ENCODE results near the gene IKZF2. TPM values are rescaled to one million over a fixed set of nuclear protein-coding genes. Genes with fewer than 3 reads are reported as not detected.

The IKZF2 gene
- total and polyA plus RNA-seq, 2 experiments from 2014 or later: 2.6 to 10.1 TPM

DNA sequence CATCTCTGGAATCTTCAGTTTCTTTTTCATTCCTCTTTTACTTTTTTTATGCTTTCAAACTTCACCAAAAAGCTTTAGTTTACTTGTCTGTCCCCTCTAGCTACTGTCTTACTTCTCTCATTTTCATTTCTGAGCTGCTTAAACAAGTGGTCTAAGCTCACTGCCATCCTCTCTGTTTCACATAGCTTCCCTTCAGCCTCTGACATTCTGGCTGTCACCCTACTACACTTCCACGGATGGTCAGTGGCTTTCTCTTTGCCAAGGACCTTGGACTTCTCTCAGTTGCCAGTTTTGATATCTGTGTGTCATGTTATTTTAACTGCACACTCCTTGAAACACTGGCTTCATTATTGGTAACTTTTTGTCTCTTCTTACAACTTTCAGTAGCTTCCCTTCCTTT, 176.1 kb downstream of the IKZF2 start:
- TF ChIP-seq POLR2AphosphoS5 (IDR thresholded peaks at IDR 0.05; ENCODE audit: low read depth): no peak
- TF ChIP-seq, protein P1, sequence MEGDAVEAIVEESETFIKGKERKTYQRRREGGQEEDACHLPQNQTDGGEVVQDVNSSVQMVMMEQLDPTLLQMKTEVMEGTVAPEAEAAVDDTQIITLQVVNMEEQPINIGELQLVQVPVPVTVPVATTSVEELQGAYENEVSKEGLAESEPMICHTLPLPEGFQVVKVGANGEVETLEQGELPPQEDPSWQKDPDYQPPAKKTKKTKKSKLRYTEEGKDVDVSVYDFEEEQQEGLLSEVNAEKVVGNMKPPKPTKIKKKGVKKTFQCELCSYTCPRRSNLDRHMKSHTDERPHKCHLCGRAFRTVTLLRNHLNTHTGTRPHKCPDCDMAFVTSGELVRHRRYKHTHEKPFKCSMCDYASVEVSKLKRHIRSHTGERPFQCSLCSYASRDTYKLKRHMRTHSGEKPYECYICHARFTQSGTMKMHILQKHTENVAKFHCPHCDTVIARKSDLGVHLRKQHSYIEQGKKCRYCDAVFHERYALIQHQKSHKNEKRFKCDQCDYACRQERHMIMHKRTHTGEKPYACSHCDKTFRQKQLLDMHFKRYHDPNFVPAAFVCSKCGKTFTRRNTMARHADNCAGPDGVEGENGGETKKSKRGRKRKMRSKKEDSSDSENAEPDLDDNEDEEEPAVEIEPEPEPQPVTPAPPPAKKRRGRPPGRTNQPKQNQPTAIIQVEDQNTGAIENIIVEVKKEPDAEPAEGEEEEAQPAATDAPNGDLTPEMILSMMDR (conservative IDR thresholded peaks at IDR 0.05; ENCODE audit: low read depth in 2 of 2): no peak
- no peak for TF ChIP-seq JUNB (IDR thresholded peaks at IDR 0.05; ENCODE audit: unreplicated experiment)
- no peak for TF ChIP-seq ZNF331 (CRISPR knock-in tag; IDR thresholded peaks at IDR 0.05; ENCODE audit: low read depth)
- TF ChIP-seq ZNF114 (CRISPR knock-in tag; IDR thresholded peaks at IDR 0.05): no peak
- no peak for TF ChIP-seq STAT1 (IDR thresholded peaks at IDR 0.05; ENCODE audit: unreplicated experiment)
- TF ChIP-seq, protein P2, sequence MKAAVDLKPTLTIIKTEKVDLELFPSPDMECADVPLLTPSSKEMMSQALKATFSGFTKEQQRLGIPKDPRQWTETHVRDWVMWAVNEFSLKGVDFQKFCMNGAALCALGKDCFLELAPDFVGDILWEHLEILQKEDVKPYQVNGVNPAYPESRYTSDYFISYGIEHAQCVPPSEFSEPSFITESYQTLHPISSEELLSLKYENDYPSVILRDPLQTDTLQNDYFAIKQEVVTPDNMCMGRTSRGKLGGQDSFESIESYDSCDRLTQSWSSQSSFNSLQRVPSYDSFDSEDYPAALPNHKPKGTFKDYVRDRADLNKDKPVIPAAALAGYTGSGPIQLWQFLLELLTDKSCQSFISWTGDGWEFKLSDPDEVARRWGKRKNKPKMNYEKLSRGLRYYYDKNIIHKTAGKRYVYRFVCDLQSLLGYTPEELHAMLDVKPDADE (IDR thresholded peaks at IDR 0.05): no peak
- TF ChIP-seq, protein P3, sequence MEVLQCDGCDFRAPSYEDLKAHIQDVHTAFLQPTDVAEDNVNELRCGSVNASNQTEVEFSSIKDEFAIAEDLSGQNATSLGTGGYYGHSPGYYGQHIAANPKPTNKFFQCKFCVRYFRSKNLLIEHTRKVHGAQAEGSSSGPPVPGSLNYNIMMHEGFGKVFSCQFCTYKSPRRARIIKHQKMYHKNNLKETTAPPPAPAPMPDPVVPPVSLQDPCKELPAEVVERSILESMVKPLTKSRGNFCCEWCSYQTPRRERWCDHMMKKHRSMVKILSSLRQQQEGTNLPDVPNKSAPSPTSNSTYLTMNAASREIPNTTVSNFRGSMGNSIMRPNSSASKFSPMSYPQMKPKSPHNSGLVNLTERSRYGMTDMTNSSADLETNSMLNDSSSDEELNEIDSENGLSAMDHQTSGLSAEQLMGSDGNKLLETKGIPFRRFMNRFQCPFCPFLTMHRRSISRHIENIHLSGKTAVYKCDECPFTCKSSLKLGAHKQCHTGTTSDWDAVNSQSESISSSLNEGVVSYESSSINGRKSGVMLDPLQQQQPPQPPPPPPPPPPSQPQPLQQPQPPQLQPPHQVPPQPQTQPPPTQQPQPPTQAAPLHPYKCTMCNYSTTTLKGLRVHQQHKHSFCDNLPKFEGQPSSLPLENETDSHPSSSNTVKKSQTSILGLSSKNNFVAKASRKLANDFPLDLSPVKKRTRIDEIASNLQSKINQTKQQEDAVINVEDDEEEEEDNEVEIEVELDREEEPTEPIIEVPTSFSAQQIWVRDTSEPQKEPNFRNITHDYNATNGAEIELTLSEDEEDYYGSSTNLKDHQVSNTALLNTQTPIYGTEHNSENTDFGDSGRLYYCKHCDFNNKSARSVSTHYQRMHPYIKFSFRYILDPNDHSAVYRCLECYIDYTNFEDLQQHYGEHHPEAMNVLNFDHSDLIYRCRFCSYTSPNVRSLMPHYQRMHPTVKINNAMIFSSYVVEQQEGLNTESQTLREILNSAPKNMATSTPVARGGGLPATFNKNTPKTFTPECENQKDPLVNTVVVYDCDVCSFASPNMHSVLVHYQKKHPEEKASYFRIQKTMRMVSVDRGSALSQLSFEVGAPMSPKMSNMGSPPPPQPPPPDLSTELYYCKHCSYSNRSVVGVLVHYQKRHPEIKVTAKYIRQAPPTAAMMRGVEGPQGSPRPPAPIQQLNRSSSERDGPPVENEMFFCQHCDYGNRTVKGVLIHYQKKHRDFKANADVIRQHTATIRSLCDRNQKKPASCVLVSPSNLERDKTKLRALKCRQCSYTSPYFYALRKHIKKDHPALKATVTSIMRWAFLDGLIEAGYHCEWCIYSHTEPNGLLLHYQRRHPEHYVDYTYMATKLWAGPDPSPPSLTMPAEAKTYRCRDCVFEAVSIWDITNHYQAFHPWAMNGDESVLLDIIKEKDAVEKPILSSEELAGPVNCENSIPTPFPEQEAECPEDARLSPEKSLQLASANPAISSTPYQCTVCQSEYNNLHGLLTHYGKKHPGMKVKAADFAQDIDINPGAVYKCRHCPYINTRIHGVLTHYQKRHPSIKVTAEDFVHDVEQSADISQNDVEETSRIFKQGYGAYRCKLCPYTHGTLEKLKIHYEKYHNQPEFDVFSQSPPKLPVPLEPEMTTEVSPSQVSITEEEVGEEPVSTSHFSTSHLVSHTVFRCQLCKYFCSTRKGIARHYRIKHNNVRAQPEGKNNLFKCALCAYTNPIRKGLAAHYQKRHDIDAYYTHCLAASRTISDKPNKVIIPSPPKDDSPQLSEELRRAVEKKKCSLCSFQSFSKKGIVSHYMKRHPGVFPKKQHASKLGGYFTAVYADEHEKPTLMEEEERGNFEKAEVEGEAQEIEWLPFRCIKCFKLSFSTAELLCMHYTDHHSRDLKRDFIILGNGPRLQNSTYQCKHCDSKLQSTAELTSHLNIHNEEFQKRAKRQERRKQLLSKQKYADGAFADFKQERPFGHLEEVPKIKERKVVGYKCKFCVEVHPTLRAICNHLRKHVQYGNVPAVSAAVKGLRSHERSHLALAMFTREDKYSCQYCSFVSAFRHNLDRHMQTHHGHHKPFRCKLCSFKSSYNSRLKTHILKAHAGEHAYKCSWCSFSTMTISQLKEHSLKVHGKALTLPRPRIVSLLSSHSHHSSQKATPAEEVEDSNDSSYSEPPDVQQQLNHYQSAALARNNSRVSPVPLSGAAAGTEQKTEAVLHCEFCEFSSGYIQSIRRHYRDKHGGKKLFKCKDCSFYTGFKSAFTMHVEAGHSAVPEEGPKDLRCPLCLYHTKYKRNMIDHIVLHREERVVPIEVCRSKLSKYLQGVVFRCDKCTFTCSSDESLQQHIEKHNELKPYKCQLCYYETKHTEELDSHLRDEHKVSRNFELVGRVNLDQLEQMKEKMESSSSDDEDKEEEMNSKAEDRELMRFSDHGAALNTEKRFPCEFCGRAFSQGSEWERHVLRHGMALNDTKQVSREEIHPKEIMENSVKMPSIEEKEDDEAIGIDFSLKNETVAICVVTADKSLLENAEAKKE (CRISPR knock-in tag; IDR thresholded peaks at IDR 0.05): no peak
- no peak for TF ChIP-seq EZH2phosphoT487 (IDR thresholded peaks at IDR 0.05; ENCODE audit: unreplicated experiment)
- TF ChIP-seq NANOG (IDR thresholded peaks at IDR 0.05; ENCODE audit: borderline replicate concordance): no peak
- Histone ChIP-seq H3K4me3 (no peak overlapping the region), H4K20me1 (replicated peaks; ENCODE audit: insufficient read depth) (no peaks in the 10 kb centered on the region), H3K9me2 (ENCODE audit: insufficient read depth) (no peaks in the 10 kb centered on the region), H3F3A (replicated peaks; ENCODE audit: low read depth) (no peaks in the 10 kb centered on the region), H2AFZ (no peak overlapping the region), H3K79me2 (replicated peaks; ENCODE audit: insufficient read depth) (no peaks in the 10 kb centered on the region), H3K36me3 (ENCODE audit: insufficient read depth) (no peaks in the 10 kb centered on the region), H3K4me2 (no peak overlapping the region), H3K27ac (ENCODE audit: low read depth) (no peak overlapping the region), H3K4me1 (ENCODE audit: insufficient read depth) (no peaks in the 10 kb centered on the region), H3K27me3 (ENCODE audit: insufficient read depth) (no peaks in the 10 kb centered on the region)
- H3K4me3 Mint-ChIP-seq: no peak overlapping the region
- no peaks in the 10 kb centered on the region for H3K4me1 Mint-ChIP-seq
- DNase-seq (ENCODE audit: low spot score): no peak
- no peaks in the 10 kb centered on the region for H3K27me3 Mint-ChIP-seq (ENCODE audit: insufficient read depth, low read depth, poor library complexity)
- H3K27ac Mint-ChIP-seq: no peak overlapping the region
- no peaks in the 10 kb centered on the region for H3K9me3 Mint-ChIP-seq
- H3K36me3 Mint-ChIP-seq (ENCODE audit: low read depth): no peaks in the 10 kb centered on the region
- no peak for ATAC-seq
